Loucy (cell line): ENCODE data around the gene KRT80.

Source experiments
- CTCF ChIP-seq: fragments of 200-600 bp; sonication (generic); conservative IDR thresholded peaks from 2 replicates; pipeline ENCODE4 v1.5.1; 2014; ENCODE audit warnings: mild to moderate bottlenecking, antibody characterized with exemption, low read length
- EZH2phosphoT487 ChIP-seq: fragments of 200-600 bp; IDR thresholded peaks from 2 replicates; pipeline ENCODE4 v1.6.1; 2018; ENCODE audit warnings: antibody characterized with exemption, mild to moderate bottlenecking, moderate library complexity, borderline replicate concordance

DNA sequence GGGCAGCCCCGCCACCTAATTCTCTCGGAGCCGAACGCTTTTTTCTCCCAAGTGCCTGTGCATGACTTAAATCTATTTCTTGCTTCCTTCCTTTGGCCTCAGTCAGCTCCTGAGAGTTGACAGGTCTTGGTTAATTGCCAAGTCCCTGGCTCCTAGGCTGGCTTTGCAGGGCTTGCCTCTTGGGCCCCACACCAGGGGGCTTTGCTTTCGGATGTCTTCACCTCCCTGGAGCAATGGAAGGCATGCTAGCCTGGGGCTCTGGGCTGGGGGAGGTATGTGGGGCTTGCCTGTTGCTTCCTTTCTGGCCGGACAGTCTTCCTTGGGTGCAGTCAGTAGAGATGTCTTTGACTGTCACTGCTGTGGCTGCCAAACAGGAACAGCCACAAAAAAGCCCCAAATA lies 2.2 kb upstream of the KRT80 start:
- TF ChIP-seq CTCF = no peak
- no peak for TF ChIP-seq EZH2phosphoT487
